T-helper 2 cell treated with Interferon-gamma antibody and Interleukin-4, amounts not matched to agents 5 μg/mL and 100 μg/mL, for 36 hours (primary cell): Measurements from ENCODE around the gene FAM83C.

Experiments used
- DNase-seq: peaks from one replicate; pipeline ENCODE4 v3.0.0; 2021; ENCODE audit warnings: low spot score
- H3K27ac Mint-ChIP-seq: one replicate; pipeline ENCODE4 v1.8.0; 2021; ENCODE audit warnings: mild to moderate bottlenecking, mixed read lengths
- H3K27me3 Mint-ChIP-seq: one replicate; pipeline ENCODE4 v1.8.0; 2021; ENCODE audit warnings: low read depth, mixed read lengths
- H3K36me3 Mint-ChIP-seq: one replicate; pipeline ENCODE4 v1.8.0; 2021; ENCODE audit warnings: low read depth, mixed read lengths
- H3K4me1 Mint-ChIP-seq: one replicate; pipeline ENCODE4 v1.8.0; 2021; ENCODE audit warnings: low read depth, mixed read lengths
- H3K4me3 Mint-ChIP-seq: one replicate; pipeline ENCODE4 v1.8.0; 2022; ENCODE audit warnings: mild to moderate bottlenecking, moderate library complexity, mixed read lengths
- H3K9me3 Mint-ChIP-seq: one replicate; pipeline ENCODE4 v1.8.0; 2021; ENCODE audit warnings: mixed read lengths

The FAM83C gene

DNA sequence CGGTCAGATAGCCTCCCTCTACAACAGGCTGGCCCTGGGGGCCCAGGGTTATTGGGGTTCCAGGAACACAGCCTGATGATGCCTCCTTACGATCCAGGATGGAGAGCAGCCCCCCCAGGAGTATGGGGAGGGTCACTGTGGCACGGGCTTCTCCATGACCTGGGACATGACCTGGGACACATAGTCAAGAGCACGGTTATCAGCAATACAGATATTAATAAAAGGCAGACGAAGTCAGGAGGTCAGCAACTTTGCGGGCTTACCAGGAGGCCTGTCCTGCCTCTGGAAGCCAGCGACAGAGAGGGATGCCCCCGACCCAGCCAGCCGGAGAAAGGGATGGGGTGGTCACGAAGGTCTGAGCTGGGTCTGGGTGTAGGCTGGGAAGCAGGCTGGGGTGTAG, 15.1 kb downstream of the FAM83C start:
- DNase-seq: no peak
- Mint-ChIP-seq H3K9me3 (no peaks in the 10 kb centered on the region), H3K27ac (peak overlapping the region; percentile 99), H3K4me1 (peaks cover 11% of the 10 kb centered on the region), H3K36me3 (peaks cover 34% of the 10 kb centered on the region), H3K27me3 (no peaks in the 10 kb centered on the region), H3K4me3 (peak overlapping the region; percentile 99)

DNA sequence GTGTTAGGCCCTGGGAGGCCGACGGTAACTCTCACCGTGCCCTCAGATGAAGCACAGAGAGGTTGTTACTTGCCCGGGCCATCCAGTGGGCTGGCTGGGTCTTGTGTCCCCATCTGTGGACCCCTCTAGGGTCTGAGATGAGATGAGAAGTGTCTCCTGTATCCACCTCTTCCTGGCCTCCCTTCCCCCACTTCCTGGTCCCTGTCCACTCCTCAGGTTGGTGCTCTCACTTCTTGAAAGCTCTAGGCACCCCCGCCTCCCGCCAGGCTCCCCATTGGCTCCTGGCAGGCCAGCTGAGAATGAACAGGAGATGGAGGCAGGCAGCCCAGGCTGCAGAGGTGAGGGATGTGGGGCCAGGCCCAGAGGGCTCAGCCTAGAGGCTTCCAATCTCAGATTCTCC, 15.8 kb downstream of the FAM83C start:
- Mint-ChIP-seq H3K27me3 (no peaks in the 10 kb centered on the region), H3K27ac (peak overlapping the region; percentile 99), H3K4me1 (peaks cover 9% of the 10 kb centered on the region), H3K36me3 (peaks cover 29% of the 10 kb centered on the region), H3K9me3 (no peaks in the 10 kb centered on the region), H3K4me3 (peak overlapping the region; percentile 99)
- DNase-seq: no peak

DNA sequence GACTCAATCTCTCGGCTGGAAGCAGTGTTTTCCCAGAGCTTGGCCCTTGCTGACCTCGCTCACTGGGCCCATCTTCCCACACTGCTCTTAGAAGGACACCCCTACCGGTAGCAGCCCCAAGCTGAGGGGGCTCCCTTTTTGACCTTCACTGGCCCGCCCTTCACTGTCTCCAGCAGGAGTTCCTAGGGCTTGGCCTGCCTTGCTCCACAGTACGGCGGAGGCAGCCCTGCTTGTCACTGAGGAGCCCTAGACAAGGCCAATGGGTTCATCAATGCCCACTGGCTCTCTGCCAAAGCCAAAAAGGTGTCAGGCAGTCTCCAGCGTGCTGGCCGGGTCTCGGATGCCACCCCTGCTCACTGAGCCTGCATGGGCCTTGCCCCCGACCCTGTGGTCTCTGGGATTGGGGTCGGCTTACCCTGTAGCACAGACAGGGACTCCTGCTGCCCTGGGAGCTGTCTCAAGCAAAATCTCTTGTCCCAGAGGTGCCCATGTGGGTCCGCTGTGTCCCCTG, 16.4 kb downstream of the FAM83C start:
- DNase-seq: no peak
- H3K4me1 Mint-ChIP-seq: peaks cover 9% of the 10 kb centered on the region
- peak overlapping the region; percentile 99 for H3K4me3 Mint-ChIP-seq
- peak overlapping the region; percentile 99 for H3K27ac Mint-ChIP-seq
- no peaks in the 10 kb centered on the region for H3K27me3 Mint-ChIP-seq
- H3K36me3 Mint-ChIP-seq: peaks cover 32% of the 10 kb centered on the region
- no peaks in the 10 kb centered on the region for H3K9me3 Mint-ChIP-seq

DNA sequence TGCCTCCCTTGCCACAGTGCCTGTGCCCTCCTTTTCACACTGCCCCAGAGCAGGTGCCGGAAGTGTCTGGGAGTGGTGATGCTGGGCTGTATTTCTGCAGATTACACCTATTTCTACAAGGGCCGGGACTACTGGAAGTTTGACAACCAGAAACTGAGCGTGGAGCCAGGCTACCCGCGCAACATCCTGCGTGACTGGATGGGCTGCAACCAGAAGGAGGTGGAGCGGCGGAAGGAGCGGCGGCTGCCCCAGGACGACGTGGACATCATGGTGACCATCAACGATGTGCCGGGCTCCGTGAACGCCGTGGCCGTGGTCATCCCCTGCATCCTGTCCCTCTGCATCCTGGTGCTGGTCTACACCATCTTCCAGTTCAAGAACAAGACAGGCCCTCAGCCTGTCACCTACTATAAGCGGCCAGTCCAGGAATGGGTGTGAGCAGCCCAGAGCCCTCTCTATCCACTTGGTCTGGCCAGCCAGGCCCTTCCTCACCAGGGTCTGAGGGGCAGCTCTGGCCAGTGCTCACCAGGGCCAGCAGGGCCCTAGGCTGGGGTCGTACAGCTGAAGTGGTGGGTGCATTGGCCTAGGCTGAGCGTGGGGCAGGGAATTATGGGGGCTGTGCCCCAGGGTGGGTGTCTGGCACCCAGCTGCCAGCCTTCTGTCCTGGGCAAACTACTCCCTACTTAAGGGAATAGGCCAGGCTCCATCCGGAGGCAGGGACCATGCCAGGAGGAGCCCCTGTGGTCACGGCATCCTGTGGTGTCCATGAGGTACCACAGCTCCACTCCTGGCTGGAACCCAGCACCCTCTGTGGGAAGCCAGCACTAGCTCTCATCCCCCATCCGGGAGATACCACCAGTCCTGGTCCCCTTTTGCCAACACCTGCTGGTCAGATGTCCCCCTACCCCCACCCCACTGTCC, 17.8 kb downstream of the FAM83C start:
- Mint-ChIP-seq H3K27me3 (no peaks in the 10 kb centered on the region), H3K9me3 (no peaks in the 10 kb centered on the region), H3K27ac (no peak overlapping the region), H3K4me1 (peaks cover 9% of the 10 kb centered on the region), H3K4me3 (no peak overlapping the region), H3K36me3 (peaks cover 22% of the 10 kb centered on the region)
- no peak for DNase-seq

- H3K4me1 Mint-ChIP-seq: peaks cover 8% of the 10 kb centered on the region
- H3K9me3 Mint-ChIP-seq: no peaks in the 10 kb centered on the region
- H3K27me3 Mint-ChIP-seq: no peaks in the 10 kb centered on the region
- H3K4me3 Mint-ChIP-seq: no peak overlapping the region
- H3K36me3 Mint-ChIP-seq: peaks cover 16% of the 10 kb centered on the region
- no peak overlapping the region for H3K27ac Mint-ChIP-seq
- no peak for DNase-seq
Measured at GRCh38 chr20:35273449-35274171, 18.6 kb downstream of the FAM83C start.

GRCh38 chr20:35271904-35272303, 20.3 kb downstream of the FAM83C start:
- peaks cover 11% of the 10 kb centered on the region for H3K36me3 Mint-ChIP-seq

DNA sequence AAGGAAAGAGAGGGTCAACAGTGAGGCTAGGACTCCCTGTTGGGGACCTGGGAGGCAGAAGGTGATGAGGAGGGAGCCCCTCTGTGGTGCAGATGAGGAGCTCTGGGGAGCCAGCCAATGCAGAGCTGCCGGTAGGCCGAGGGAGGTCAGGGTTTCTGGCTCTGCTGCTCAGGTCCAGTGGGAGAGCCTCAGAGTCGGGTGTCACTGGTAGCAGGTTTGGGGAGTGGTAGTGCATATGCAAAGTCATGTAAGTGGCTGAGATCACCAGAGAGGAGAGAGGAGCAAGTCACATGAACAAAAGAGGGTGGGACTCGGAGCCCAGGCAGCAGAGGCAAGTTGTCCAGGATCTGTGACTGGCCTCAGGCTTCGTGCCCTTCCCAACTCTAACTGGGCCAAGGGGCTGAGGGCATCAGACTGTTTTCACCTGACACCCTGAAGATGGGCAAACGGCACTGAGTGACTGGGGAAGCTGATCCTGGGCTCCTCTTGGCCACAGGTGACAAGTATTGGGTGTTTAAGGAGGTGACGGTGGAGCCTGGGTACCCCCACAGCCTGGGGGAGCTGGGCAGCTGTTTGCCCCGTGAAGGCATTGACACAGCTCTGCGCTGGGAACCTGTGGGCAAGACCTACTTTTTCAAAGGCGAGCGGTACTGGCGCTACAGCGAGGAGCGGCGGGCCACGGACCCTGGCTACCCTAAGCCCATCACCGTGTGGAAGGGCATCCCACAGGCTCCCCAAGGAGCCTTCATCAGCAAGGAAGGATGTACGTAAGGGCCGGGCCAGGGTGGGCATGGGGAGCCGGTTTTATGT, 20.9 kb downstream of the FAM83C start:
- Mint-ChIP-seq H3K4me1 (peaks cover 2% of the 10 kb centered on the region), H3K9me3 (no peaks in the 10 kb centered on the region), H3K27me3 (no peaks in the 10 kb centered on the region), H3K36me3 (peaks cover 16% of the 10 kb centered on the region), H3K4me3 (no peak overlapping the region), H3K27ac (peak overlapping the region; percentile 12)
- no peak for DNase-seq

More at GRCh38 chr20:35271904-35272303, 20.3 kb downstream of the FAM83C start:
- Mint-ChIP-seq H3K27ac (no peak overlapping the region), H3K9me3 (no peaks in the 10 kb centered on the region), H3K27me3 (no peaks in the 10 kb centered on the region), H3K4me1 (peaks cover 2% of the 10 kb centered on the region), H3K4me3 (no peak overlapping the region)
- DNase-seq: no peak

- Mint-ChIP-seq H3K27ac (peak overlapping the region; percentile 20), H3K27me3 (no peaks in the 10 kb centered on the region), H3K4me3 (no peak overlapping the region), H3K36me3 (peaks cover 17% of the 10 kb centered on the region), H3K9me3 (no peaks in the 10 kb centered on the region), H3K4me1 (no peaks in the 10 kb centered on the region)
- no peak for DNase-seq
Measured at GRCh38 chr20:35270021-35270902, 22.0 kb downstream of the FAM83C start.

DNA sequence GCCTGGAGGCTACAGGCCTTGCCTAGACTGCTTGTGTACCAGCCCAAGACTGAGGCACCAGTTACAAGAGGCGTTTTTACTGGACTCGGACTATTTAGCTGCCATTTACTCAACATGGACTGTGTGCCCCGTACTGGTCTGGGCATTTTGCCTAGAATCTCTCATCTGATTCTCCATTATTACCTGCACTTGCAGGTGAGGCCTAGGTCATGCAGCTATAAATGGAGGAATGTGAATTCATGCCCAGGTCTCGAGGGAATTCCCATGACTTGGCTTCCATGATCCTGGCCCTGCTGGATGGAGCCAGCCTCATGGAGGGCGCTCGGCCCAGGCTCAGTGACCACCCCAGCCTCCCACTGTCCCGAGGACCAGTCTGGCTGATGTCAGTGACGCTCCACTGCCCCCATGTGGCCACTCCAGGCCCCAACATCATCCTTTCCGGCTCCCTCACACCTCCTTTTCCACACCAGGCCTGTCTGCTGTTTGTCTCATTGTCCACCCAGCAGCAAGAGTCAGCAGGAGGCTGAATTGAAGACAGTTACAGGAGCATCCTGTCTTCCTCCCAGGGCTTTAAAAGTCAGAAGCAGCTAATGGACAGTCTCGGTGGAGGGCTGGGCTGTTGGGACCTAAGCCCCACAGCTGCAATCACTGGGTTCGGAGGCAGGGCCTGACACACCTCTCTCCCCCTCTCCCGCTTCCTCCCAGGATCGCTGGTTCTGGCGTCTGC, 23.0 kb downstream of the FAM83C start:
- Mint-ChIP-seq H3K9me3 (no peaks in the 10 kb centered on the region), H3K4me3 (no peak overlapping the region), H3K36me3 (peaks cover 20% of the 10 kb centered on the region), H3K27ac (no peak overlapping the region), H3K4me1 (no peaks in the 10 kb centered on the region), H3K27me3 (no peaks in the 10 kb centered on the region)
- peak; percentile 20 for DNase-seq

DNA sequence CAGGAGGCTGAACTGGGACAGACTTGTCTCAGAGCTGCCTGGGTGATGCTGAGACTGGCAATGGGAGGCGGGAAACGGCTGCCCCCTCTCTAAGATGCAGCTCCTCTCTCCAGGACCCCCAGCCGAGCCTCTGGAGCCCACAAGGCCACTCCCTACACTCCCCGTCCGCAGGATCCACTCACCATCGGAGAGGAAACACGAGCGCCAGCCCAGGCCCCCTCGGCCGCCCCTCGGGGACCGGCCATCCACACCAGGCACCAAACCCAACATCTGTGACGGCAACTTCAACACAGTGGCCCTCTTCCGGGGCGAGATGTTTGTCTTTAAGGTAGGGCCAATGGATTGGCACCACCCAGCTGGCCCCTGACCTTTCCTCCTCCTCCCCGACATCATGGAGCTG, 25.1 kb downstream of the FAM83C start:
- no peaks in the 10 kb centered on the region for H3K27me3 Mint-ChIP-seq
- no peak overlapping the region for H3K27ac Mint-ChIP-seq
- no peak for DNase-seq
- H3K4me1 Mint-ChIP-seq: no peaks in the 10 kb centered on the region
- H3K36me3 Mint-ChIP-seq: peaks cover 20% of the 10 kb centered on the region
- no peak overlapping the region for H3K4me3 Mint-ChIP-seq
- no peaks in the 10 kb centered on the region for H3K9me3 Mint-ChIP-seq

- H3K4me1 Mint-ChIP-seq: no peaks in the 10 kb centered on the region
- peaks cover 16% of the 10 kb centered on the region for H3K36me3 Mint-ChIP-seq
- no peak overlapping the region for H3K27ac Mint-ChIP-seq
- no peaks in the 10 kb centered on the region for H3K9me3 Mint-ChIP-seq
- H3K27me3 Mint-ChIP-seq: no peaks in the 10 kb centered on the region
- DNase-seq: no peak
- no peak overlapping the region for H3K4me3 Mint-ChIP-seq
Measured at GRCh38 chr20:35264755-35265154, 27.5 kb downstream of the FAM83C start.

DNA sequence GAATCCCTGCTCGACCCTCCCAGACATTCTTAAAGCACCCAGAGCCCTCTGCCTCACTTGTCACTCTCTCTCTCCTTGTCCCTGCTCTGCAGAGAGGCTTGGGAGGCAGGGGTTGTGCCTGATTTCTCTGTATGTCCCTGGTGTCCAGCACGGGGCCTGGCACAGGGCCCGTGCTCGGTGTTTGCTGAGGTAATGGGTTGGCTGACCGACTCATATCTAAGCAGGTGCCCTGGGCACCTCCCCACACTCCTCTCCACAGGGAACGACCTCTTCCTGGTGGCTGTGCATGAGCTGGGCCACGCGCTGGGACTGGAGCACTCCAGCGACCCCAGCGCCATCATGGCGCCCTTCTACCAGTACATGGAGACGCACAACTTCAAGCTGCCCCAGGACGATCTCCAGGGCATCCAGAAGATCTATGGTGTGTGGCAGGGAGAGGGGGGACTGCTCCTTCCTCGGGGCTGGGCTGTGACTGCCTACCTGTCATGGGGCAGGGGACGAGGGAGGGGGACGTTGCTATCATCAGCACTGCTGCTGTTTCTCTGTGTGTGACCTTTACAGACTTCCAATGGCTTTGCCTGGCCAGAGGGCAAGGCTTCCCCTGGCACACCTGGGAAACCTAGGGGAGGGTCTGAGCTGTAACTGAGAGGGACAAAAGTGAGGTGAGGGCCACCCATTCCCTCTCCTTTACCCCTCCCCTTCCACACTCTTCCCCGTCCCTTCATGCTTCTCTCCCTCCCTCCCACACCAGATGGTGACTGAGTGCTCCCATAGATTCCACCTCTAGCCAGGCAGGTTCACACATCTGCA, 28.5 kb downstream of the FAM83C start:
- no peak overlapping the region for H3K4me3 Mint-ChIP-seq
- H3K36me3 Mint-ChIP-seq: peaks cover 14% of the 10 kb centered on the region
- H3K27me3 Mint-ChIP-seq: no peaks in the 10 kb centered on the region
- DNase-seq: no peak
- no peaks in the 10 kb centered on the region for H3K4me1 Mint-ChIP-seq
- H3K27ac Mint-ChIP-seq: no peak overlapping the region
- H3K9me3 Mint-ChIP-seq: no peaks in the 10 kb centered on the region
